ENCODE measurements around the gene BANF1.

Gene BANF1

DNA sequence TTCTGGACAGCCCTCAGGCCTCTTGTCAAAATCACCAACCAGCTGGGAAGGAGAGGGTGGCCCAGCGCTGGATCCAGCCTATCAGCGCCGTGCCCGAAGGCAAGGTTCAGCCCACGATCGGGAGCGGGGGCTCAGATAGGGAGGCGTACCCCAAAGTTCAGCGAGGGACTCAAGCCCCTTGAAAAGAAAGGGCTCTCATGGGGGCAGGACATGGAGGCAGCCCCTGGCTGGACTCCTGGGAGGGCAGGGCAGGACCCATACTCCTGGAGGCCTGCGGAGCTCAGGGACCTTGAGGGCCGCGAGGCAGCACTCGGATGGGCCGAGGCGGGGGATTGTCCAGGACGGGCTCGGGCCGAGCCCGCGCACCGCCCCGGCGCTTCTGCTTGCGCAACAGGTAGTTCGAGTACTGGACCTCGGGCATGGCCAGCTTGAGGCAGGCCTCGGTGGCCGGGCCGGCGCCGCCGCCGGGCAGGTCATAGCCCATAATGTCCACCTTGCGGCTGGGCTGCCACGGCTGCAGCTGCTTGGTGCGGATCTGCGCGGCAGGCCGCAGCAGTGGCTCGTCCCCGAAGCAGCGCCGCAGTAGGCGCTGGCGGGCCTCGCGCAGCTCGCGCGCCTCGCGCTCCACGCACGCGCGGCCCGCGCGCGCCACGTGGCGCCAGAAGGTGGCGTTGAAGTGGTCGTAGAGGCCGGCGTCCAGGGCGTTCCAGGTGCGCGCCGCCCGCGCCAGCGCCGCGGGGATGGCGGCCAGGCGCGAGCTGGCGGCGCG is 40.1 kb downstream of the BANF1 start:
- DNase-seq: no peak

DNA sequence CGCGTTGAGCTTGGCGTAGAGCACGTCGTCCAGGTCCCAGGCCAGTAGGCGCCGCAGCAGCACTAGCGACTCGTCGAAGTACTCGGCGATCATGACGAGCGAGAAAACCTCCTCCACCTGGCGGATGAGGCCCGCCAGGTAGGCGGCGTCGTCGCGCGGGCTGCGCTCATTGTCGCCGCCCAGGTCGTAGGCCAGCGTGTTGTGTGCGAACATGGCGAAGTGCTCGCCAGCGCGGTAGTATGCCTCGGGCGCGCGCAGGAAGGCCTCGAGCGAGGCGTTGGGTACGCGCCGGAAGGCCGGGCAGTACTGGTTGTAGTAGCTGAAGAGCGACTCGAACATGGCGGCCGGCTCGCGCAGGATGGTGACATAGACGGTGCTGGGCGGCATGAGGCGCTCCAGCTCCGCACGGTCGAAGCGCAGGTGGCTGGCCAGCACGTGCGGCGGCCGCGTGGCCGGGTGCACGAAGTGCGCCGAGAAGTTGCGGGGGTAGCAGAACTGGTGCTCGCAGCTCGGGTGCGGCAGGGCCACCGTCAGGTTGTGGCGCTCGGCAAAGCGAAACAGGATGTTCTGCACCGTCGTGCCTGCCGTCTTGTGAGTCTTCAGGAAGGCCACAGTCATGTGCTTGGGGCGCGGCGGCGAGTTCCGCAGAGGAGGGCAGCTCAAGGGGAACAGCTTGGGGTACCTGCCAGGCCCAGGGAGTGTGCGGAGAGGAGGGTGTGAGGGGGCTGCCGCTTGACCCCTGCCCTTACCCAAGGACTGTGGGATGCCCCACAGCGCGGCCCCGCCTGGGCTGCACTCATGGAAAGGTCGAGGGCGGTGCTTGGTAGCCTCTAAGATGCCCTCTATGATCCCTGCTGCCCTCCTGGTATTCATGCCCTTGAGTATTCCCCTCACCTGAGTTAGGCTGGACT is 40.9 kb downstream of the BANF1 start:
- DNase-seq: no peak

DNA sequence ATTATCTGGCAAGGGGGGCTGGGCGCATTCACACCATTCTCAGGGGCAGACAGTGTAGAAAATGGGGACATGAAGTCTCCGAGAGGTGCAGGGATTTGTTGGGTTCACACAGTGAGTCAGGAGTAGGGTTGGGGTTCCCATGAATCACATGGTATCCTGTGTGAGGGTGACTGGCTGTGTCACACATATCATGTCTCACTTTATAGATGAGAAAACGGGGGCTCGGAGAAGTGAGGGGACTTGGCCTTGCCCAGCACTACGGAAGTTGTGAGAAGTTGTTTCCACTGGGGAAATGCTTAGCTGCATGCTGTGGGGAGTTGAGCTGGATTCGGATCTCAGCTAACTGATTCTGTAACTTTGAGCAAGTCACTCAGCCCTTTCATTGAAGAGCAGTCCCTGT is 42.5 kb downstream of the BANF1 start:
- DNase-seq: no peak

DNA sequence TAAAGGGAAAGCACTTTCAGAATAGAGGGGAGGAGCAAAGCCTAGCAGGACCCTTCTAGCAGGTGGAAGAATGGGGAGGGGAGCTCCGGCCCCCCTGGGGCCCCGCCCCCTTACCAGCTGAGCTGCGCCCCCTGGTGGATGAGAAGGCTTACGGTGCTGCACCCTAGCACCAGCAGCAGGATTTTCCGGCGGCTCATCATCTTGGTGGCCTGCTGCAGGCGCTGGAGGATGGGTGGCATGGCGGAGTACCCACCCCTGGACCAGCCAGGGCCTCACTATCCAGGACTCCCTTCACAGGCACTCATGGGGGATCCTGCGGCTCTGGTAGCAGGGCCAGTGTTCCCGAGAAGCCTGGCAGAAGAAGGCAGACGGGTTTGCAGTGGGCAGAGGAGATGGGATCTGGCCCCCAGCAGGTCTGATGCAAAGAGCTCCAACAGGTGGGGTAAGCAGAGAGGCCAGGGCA is 42.9 kb downstream of the BANF1 start:
- peak; percentile 89 for DNase-seq

DNA sequence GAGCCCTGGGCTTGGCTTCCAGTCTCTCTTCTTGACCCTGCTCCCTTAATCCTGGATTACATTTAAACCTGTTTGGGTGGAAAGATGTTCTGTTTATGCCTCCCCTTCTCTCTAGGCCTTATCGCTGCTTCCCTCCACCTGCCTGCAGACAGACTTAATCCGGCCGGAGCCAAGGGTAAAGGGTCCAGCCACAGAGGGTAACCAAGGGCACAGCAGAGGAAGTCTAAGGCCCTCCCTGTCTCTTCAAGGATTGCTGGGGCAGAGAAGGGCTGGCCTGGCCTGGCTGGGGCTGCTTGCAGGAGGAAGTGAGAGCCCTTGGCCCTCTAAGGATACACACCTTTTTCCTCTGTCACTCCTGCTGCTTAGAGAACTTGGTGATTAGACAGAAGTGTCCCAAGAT is 44.6 kb downstream of the BANF1 start:
- no peak for DNase-seq

DNA sequence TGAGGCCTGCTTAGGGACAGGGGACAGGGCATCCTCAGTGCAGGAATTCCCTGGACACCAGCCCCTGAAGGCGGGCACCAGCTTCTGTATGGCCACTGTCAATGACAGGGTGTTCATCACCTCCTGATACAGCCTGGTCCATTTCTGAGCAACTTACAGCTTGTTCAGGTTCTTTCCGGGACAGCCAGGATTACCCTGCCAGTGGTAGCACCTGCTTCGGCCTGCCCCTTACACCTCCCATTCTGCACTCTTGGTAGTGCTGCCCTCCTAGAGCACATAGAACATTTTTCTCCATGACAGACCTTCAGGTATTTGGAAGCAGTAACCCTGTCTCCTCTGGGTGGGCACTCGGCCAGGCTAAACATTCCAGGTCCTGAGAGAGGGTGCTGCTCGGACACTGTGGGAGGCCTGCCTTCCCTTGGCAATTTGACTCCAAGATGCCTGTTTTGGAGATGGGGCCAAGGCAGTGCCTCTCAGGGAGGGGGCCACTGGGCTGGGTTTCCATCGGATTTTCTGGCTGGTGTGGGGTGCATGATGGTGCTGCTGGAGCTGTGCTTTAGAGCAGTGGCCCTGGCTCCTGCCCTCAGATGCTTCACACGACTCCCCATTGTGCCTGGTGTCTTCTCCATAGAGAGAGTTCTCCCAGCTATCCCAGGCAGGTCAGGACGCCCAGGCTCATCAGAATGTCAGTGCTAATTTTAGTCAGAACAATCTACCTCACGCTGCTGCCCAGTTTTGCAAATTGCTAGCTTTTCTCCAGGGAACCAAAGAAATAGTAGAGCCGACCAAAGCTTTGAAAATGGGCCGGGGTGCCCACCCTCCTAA is 45.5 kb downstream of the BANF1 start:
- no peak for DNase-seq

DNA sequence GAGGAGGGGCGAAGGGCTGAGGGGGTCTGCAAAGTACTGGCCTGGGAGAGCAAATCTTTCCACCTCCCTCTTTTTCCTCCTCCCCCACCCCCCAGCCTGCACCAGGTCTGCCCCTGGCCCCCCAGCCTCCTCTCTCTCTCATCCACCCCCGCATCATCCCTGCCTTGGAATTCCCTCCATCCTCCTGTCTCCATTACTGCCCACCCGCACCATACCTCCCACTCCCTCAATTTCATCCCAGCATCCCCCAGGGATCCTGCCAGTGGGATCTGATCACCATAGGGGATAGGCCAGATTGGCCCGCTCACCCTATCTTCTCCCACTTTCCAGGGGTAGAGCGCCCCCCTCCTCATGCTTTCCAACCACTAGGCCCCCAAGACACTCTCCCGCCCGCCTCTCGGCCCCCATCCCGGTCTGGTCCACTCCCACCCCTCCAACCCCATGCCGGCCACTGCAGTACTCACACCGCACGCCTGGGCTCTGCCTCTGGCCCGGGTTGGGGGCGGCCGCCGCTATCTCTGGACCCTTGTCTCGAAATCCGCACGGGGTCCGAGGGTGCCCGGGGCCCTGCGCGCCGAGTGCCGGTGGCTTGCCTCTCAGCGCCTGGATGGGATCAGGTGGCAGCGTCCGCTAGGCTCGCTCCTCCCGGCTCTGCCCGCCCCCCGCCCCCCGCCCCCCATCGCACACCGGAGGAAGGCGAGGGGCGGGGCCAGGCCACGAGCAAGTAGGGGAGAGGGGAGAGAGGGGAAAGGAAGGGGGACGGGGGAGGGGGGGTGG is 46.4 kb downstream of the BANF1 start, which contains the start of gene GAL3ST3:
Gene GAL3ST3, minus strand, starts transcription at position 615 of the 777 bp plus-strand sequence. CDS start 3,746 bp downstream, outside the sequence.
- DNase-seq: no peak

DNA sequence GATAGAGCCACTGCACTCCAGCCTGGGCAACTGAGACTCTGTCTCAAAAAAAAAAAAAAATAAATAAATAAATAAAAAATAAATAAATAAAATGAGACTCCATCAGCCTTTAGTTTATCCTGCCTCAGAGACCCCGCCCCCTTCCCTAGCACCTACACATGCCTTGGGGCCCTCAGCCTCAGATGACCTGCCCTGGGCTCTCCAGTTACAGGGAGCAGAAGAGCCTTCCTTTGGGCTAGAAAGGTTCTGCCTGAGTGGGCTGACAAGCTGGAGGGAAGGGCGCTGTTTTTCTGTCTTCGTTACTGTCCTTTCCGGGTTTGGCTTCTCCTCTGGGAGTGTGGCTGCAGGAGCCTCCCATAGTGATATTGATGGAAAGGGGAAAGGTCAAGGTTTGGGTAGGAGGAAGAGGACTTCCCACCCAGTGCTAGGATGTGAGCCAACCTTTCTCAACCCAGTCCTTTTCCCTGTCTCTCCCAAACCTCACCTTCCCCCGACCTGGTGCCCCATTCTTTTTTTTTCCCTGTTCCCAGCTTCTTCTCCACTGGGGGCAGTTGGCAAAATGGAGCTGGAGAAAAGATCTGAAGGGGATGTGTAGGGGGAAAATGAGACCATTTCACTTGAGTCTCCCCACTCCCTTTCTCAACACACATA is 48.4 kb downstream of the BANF1 start:
- DNase-seq: no peak

DNA sequence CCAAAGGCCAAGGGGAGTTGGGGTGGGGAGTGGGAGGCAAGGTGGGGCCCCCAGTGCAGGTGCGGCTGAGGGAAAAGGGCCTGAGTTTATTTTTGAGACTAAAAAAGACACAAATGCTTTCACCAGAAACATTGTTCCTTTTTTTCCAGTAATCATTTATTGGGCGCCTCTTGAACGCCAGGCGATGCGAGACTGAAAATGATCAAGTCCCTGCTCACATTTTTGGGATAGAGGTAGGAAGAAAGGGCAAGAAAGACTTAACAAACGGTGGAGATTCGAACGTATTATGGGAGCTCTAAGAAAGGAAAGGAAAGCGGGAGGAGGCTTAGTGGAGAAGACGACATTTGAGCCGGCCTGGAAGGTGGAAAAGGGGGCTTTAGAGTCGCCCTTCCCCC is 49.1 kb downstream of the BANF1 start:
- no peak for DNase-seq

DNA sequence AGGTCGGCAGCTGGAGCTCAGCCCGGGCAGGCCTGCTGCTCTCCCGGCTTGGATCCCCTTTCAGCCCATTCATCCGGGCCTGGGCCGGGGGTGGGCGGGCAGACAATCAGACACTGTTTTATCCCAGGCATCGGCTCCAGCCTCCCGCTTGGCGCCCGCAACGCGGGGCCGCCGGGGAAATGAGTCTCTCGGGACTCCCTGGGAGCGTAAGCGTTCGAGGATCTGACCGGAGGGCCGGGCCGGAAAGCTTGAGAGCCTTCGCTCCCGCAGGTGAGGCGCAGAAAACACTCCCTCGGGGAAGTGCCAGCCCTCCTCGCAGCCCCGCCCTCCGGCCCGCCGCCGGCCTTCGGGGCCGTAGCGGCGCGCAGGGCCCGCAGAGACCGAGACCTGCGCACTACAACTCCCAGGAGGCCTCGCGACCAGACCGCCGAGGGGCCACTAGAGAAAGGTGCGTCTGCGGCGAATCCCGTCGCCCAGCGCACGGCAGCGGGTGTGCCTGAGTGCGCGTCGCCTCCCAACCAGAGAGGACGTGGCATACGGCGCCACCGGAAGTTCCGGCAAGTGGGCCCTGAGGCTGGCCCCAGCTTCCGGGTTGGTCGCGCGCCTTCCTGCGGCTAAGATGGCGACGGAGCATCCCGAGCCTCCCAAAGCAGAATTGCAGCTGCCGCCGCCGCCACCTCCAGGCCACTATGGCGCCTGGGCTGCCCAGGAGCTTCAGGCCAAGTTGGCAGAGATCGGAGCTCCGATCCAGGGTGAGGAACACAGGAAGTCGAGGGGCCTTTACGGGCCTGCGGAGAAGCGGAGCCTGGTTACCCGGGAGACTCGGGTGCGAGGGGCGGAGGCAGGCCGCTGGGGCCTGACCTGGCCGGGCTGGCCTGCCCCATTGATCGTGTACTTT is 49.7 kb downstream of the BANF1 start, which contains the start of gene SF3B2:
Gene SF3B2, plus strand, starts transcription at position 599 of the 898 bp plus-strand sequence. Its CDS starts 21 bp downstream, at position 620.
- DNase-seq: peak; percentile 99

DNA sequence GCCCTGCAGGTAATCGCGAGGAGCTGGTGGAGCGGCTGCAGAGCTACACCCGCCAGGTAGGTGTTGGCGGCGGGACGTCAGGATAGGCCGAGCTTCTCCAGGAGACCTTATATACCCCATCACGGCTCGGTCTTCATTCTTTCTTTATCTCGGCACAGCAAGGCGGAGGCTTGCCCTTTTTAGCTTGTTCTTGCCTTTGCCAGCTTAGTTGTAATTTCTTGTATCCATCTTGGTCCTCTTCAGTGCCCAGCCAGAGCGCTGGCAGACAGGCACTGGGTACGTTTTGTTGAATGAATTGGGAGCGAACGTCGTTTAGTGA is 50.3 kb downstream of the BANF1 start:
- DNase-seq: no peak
